ENCODE measurements around the gene RABL6.

Gene RABL6

GRCh38 chr9:136795000-136795348 is 12.8 kb upstream of the RABL6 start:
- peak overlapping the region; percentile 26; the same call in 1 of the 2 replicates for H3K27ac ChIP-seq
- TF ChIP-seq ZFX (IDR thresholded peaks at IDR 0.05) (no peak), CTCF (conservative IDR thresholded peaks at IDR 0.05) (no peak)

- peak within 1 kb of the TSS; percentile 26 for H3K27ac ChIP-seq
- TF ChIP-seq ZFX (IDR thresholded peaks at IDR 0.05), result no peak
- TF ChIP-seq CTCF (conservative IDR thresholded peaks at IDR 0.05), result no peak
These were observed 11.4 kb upstream of the RABL6 start, which contains the start of gene CCDC183 for GRCh38 chr9:136796238-136796774. Gene CCDC183 (plus strand): TSS chr9:136796338. CDS start chr9:136796398, 60 bp downstream.

GRCh38 chr9:136796775-136797347 is 10.9 kb upstream of the RABL6 start:
- H3K27ac ChIP-seq, result peak overlapping the region; percentile 26

GRCh38 chr9:136798708-136799078 is 9.1 kb upstream of the RABL6 start:
- peak overlapping the region; percentile 96 for H3K27ac ChIP-seq
- TF ChIP-seq CTCF (conservative IDR thresholded peaks at IDR 0.05), result no peak
- no peak for TF ChIP-seq ZFX (IDR thresholded peaks at IDR 0.05)

GRCh38 chr9:136799079-136799853 is 8.5 kb upstream of the RABL6 start:
- TF ChIP-seq ZFX (IDR thresholded peaks at IDR 0.05) (0 out of 2 replicates have a peak, but pooled peaks have one; percentile 12), CTCF (conservative IDR thresholded peaks at IDR 0.05) (no peak)
- H3K27ac ChIP-seq, result peak overlapping the region; percentile 96

GRCh38 chr9:136799854-136800657 is 7.7 kb upstream of the RABL6 start:
- H3K27ac ChIP-seq, result peak overlapping the region; percentile 96
- no peak for TF ChIP-seq ZFX (IDR thresholded peaks at IDR 0.05)
- TF ChIP-seq CTCF (conservative IDR thresholded peaks at IDR 0.05), result no peak

- H3K27ac ChIP-seq, result peak overlapping the region; percentile 96; the same call in 1 of the 2 replicates
- no peak for TF ChIP-seq CTCF (conservative IDR thresholded peaks at IDR 0.05)
- no peak for TF ChIP-seq ZFX (IDR thresholded peaks at IDR 0.05)
These were observed 5.4 kb upstream of the RABL6 start for GRCh38 chr9:136802321-136802720.

- H3K27ac ChIP-seq, result peak overlapping the region; percentile 81
These were observed 4.7 kb upstream of the RABL6 start for GRCh38 chr9:136803009-136803550.

Data from C4-2B (cell line).